ENCODE data around the gene PRXL2B. TPM values are rescaled to one million over a fixed set of nuclear protein-coding genes. Genes with fewer than 3 reads are reported as not detected.

Gene PRXL2B
- total and polyA plus RNA-seq, 2 experiments from 2014 or later, result 25.5 to 44.0 TPM

DNA sequence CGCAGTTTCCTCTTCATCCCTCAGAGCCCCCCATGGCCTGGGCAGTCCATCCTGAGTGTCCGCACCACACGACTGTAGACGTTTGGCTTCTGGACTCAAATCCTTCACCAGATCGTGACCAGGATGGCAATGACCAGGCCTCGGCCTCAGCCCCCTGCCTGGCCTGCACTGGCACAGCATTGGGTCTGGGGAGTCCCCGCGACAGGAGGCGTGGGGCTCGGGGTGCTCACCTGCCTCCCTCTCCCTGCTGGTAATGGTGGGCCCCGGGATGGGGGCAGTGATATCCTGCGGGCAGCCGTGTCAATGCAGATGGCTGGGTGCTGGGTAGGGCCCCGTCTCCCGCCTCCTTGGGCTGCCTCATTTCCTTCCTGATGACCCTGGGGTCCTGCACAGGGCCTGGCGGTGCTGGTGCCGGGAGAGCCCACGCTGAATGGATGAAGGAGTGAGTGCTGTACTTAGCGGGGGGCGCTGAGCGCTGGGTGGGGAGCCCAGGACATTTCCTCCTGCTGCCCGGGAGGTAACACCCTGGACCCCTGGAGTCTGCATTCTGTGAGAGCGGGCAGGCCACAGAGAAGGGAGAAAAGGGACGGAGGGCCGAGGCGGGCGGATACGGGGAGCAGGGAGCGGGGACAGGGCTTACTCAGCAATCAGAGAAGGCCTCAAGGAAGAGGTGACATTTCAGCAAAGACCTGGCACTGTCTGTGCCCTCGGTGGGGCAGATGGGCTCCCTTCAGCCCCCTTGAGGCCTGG lies 32.5 kb upstream of the PRXL2B start (continued):
- TF ChIP-seq ZNF462 (CRISPR knock-in tag; IDR thresholded peaks at IDR 0.05) (no peak), CTCF (conservative IDR thresholded peaks at IDR 0.05; ENCODE audit: low read depth in 2 of 2) (no peak), JUNB (IDR thresholded peaks at IDR 0.05; ENCODE audit: unreplicated experiment) (no peak), POLR2AphosphoS5 (IDR thresholded peaks at IDR 0.05; ENCODE audit: low read depth) (no peak), STAT1 (IDR thresholded peaks at IDR 0.05; ENCODE audit: unreplicated experiment) (no peak)

DNA sequence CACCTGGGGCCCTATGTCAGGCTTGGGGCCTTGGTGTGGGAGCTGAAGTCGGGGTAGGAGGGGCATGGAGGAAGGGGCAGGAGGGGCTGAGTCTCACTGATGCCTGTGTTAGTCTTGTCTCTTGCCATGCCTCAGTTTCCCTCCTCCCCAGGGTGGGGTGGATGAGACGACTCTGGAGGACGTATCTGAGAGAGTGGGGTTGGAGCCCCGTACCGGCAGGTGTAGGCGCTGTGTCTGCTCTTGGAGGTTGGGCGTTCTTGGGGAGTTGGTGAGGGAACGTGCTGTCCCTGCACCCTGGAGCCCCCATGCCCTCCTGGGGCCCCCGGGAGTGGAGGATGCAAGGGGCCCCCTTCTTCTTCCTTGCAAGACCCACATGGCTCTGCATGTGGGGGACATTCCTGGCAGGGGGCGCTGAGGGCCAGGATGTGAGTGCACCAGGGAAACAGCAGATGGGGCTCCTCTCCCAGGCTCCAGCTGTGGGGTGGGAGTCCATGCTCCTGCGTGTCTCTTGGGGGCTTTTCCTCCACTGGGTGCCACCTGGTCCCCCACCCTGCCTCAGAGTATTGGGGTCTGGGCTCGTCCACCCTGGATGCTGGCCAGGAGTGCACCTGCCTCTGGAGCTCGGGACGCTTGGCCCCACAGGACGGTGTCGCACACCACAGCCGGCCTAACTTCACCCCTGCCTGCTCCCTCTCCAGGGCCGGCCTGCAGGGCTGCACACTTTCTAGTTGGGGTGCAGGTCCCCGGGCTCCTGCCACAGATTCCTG lies 31.8 kb upstream of the PRXL2B start:
- no peaks in the 10 kb centered on the region for H3K79me2 ChIP-seq (replicated peaks; ENCODE audit: insufficient read depth)
- Mint-ChIP-seq H3K36me3 (ENCODE audit: low read depth) (no peaks in the 10 kb centered on the region), H3K4me1 (peaks cover 7% of the 10 kb centered on the region; the same call in 2 of the 3 replicates), H3K9me3 (no peaks in the 10 kb centered on the region), H3K4me3 (no peak overlapping the region), H3K27ac (no peak overlapping the region), H3K27me3 (ENCODE audit: insufficient read depth, low read depth, poor library complexity) (peaks cover 2% of the 10 kb centered on the region)
- H3K27ac ChIP-seq (ENCODE audit: low read depth), result no peak overlapping the region
- H4K20me1 ChIP-seq (replicated peaks; ENCODE audit: insufficient read depth), result no peaks in the 10 kb centered on the region
- no peak overlapping the region for H2AFZ ChIP-seq
- H3K4me2 ChIP-seq, result no peak overlapping the region
- H3K36me3 ChIP-seq (ENCODE audit: insufficient read depth), result no peaks in the 10 kb centered on the region
- H3K27me3 ChIP-seq (ENCODE audit: insufficient read depth), result no peaks in the 10 kb centered on the region
- DNase-seq (ENCODE audit: low spot score) (peak; percentile 46), ATAC-seq (peak; percentile 19; the same call in 2 of the 3 replicates)
- H3K9me2 ChIP-seq (ENCODE audit: insufficient read depth), result no peaks in the 10 kb centered on the region
- H3F3A ChIP-seq (replicated peaks; ENCODE audit: low read depth), result no peaks in the 10 kb centered on the region
- H3K4me3 ChIP-seq, result no peak overlapping the region
- no peaks in the 10 kb centered on the region for H3K4me1 ChIP-seq (ENCODE audit: insufficient read depth)
- no peak for TF ChIP-seq ZNF462 (CRISPR knock-in tag; IDR thresholded peaks at IDR 0.05)
